Spleen (tissue), 11 donors: ENCODE results near the gene PNMA6E. TPM values are rescaled to one million over a fixed set of nuclear protein-coding genes. Genes with fewer than 3 reads are reported as not detected.
"Not testable (repeated sequence)": the region's sequence is repeated elsewhere in the genome, so short reads cannot be mapped to it uniquely, and the experiment has no call there.

ENCODE experiments used
- DNase-seq: peaks from one replicate; pipeline ENCODE4 v3.0.0-alpha.2; 2020
- H3K27ac ChIP-seq, 8 donors: fragments of 200-600 bp; sonication (generic) in 7 of 8; 1 replicate in 4 of 8; 2 replicates in 4 of 8; pipeline versions ENCODE4 v1.5.0 to v1.8.0; 2016 to 2021; ENCODE audit warnings: inconsistent platforms in 4 of 8, mild to moderate bottlenecking in 4 of 8, moderate library complexity in 1 of 8
- H3K27me3 ChIP-seq, 7 donors: fragments of 200-600 bp; sonication (generic) in 6 of 7; replicated peaks in 1 of 7; 1 replicate in 4 of 7; 2 replicates in 3 of 7; pipeline versions ENCODE4 v1.5.0 to v1.8.0; 2016 to 2021; ENCODE audit warnings: inconsistent platforms in 3 of 7, mild to moderate bottlenecking in 1 of 7
- H3K36me3 ChIP-seq, 6 donors: fragments of 200-600 bp; sonication (generic) in 5 of 6; 1 replicate in 4 of 6; 2 replicates in 2 of 6; pipeline versions ENCODE4 v1.5.0 to v1.8.0; 2016 to 2021; ENCODE audit warnings: inconsistent platforms in 2 of 6
- H3K4me1 ChIP-seq, 6 donors: fragments of 200-600 bp; sonication (generic) in 5 of 6; 1 replicate in 3 of 6; 2 replicates in 3 of 6; pipeline versions ENCODE4 v1.5.0 to v1.8.0; 2016 to 2021; ENCODE audit warnings: inconsistent platforms in 3 of 6
- H3K4me3 ChIP-seq, 8 donors: fragments of 200-600 bp; sonication (generic) in 7 of 8; 1 replicate in 4 of 8; 2 replicates in 4 of 8; pipeline versions ENCODE4 v1.5.0 to v1.8.0; 2016 to 2021; ENCODE audit warnings: inconsistent platforms in 4 of 8, mild to moderate bottlenecking in 4 of 8, moderate library complexity in 2 of 8
- H3K9me3 ChIP-seq, 8 donors: fragments of 200-600 bp; sonication (generic) in 7 of 8; 1 replicate in 4 of 8; 2 replicates in 4 of 8; pipeline versions ENCODE4 v1.5.0 to v1.8.0; 2016 to 2021; ENCODE audit warnings: inconsistent platforms in 4 of 8
- POLR2A ChIP-seq, 3 donors: fragments of 450-650 bp; IDR thresholded peaks; one replicate each; pipeline ENCODE4 v1.5.1; 2017; ENCODE audit warnings: antibody characterized with exemption in 3 of 3, mild to moderate bottlenecking in 1 of 3
- POLR2AphosphoS5 ChIP-seq, 3 donors: sonication (generic); formaldehyde crosslinking; IDR thresholded peaks; one replicate each; pipeline ENCODE4 v1.5.1; 2017; ENCODE audit warnings: antibody characterized with exemption in 3 of 3
- WGBS, 5 donors: extraction: QIAGEN DNeasy Blood & Tissue Kit in 3 of 5; methylation state at CpG; one replicate each; pipeline versions ENCODE4 v1.1.5 to v1.1.7; 2013 to 2018; 5-methylcytosine and 5-hydroxymethylcytosine counted together
- intact Hi-C: fragments of 100-400 bp; cut with DNase I; formaldehyde crosslinking; loops from one replicate; pipeline ENCODE4 v1.15.0; 2023; ENCODE audit warnings: low total_unique reads
- polyA plus RNA-seq, 3 donors: library from polyadenylated mRNA; stranded (reverse); fragments of 200-250 nt; gene quantifications; one replicate each; pipeline ENCODE4 v1.2.1, GENCODE V29; 2013
- total RNA-seq, 7 donors: library from RNA; depleted of rRNA in 3 of 7; stranded (reverse); fragments of >200 nt in 3 of 7; fragmentation: NEBNext Ultra II Directional in 4 of 7; extraction: Animal tissue kit (Norgen Biotek cat#: 25700) in 4 of 7; gene quantifications; one replicate each; pipeline versions ENCODE4 v1.1.0 to v1.2.1, GENCODE V29; 2016 to 2021
- TF ChIP-seq, protein P1 (sequence below), 11 experiments: fragments of 200-600 bp in 7 of 11; fragments of 450-650 bp in 4 of 11; sonication (generic) in 4 of 11; IDR thresholded peaks in 8 of 11; conservative IDR thresholded peaks in 3 of 11; 1 replicate in 7 of 11; 2 replicates in 4 of 11; pipeline versions ENCODE4 v1.4.0 to v1.8.0; 2016 to 2021; ENCODE audit warnings: antibody characterized with exemption in 11 of 11, inconsistent platforms in 4 of 11, mild to moderate bottlenecking in 1 of 11
- donor health status: healthy with polysubstance abuse.
- donor health status: DM: no; HTN: no; CAD: no; lungs with moderate emphysema.
- donor health status: DM: no; HTN: no; CAD: no.
- donor health status: Bipolar disorder and iron deficiency.
- donor health status: healthy.
- donor health status: DM: no; HTN: no; CAD: no.
- donor health status: DM: yes; HTN: yes; CAD: no.

The PNMA6E gene
- total and polyA plus RNA-seq, 10 donors = not detected

DNA sequence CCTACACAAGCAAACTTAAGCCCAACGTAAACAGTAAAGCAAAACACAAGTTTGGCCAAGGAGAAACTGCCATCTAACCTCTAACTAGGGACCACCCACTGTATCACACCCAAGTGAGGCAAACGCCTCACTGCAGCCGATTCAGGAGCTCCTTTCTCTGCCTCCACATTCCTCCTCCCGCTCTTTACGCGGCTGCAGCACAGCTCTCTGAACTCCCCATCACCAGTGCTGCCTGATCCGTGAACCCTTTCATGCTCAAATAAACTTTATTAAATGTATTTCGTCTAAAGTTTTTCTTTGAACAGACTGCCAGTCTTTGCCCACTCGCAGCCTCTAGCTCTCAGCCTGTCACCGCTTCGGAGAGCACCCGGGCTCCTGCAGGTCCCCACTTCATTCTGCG, 6.5 kb downstream of the PNMA6E start:
- DNase-seq = peak; percentile 45
- WGBS, 5 donors = 71 to 85% (median 78%) methylated on average over 13 of the region's 13 CpGs
- Histone ChIP-seq H3K9me3 (no peaks in the 10 kb centered on the region), H3K36me3 (no peaks in the 10 kb centered on the region), H3K4me1 (no peaks in the 10 kb centered on the region), H3K27ac (no peak overlapping the region), H3K27me3 (peaks cover 0 to 17% (median 0%) of the 10 kb centered on the region in 7 donors), H3K4me3 (no peak overlapping the region)
- no peak for TF ChIP-seq POLR2AphosphoS5 (IDR thresholded peaks at IDR 0.05)
- TF ChIP-seq, protein P1, sequence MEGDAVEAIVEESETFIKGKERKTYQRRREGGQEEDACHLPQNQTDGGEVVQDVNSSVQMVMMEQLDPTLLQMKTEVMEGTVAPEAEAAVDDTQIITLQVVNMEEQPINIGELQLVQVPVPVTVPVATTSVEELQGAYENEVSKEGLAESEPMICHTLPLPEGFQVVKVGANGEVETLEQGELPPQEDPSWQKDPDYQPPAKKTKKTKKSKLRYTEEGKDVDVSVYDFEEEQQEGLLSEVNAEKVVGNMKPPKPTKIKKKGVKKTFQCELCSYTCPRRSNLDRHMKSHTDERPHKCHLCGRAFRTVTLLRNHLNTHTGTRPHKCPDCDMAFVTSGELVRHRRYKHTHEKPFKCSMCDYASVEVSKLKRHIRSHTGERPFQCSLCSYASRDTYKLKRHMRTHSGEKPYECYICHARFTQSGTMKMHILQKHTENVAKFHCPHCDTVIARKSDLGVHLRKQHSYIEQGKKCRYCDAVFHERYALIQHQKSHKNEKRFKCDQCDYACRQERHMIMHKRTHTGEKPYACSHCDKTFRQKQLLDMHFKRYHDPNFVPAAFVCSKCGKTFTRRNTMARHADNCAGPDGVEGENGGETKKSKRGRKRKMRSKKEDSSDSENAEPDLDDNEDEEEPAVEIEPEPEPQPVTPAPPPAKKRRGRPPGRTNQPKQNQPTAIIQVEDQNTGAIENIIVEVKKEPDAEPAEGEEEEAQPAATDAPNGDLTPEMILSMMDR (IDR thresholded peaks at IDR 0.05 in 8 of 11, conservative IDR thresholded peaks at IDR 0.05 in 3 of 11) = no peak
- TF ChIP-seq POLR2A (IDR thresholded peaks at IDR 0.05) = no peak
- intact Hi-C loops = no loop called here

DNA sequence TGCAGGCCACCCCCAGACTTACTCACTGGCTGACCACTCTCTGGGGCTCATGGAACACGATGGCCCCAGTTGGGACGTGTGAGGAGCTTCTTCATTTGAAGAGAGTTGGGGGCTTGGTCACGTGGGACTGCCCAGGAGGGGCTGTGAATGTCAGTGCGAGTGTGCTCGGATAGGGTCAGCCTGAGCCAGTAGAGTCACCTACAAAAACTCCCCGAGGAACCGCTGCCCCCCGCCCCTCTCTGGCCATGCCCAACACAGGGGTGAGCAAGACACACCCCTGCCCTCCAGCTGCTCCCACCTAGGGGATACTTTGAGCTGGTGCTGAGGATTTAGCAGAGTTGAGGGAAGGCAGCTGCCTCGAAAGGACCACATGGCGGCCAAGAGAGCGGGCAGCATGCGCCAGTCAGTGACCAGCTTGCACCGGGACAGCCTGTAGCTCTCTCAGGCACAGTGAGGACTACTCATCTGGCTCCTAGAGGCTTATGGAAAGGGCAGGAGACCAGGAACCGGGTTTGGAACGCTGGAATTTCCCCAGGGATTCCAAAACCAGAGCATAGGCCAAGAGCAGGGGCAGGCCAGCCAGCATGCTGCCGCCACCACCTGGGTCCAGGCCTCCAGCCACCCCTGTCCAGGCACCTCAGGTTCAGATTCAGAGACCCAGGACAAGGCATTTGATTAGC, 8.4 kb downstream of the PNMA6E start:
- peak; percentile 62 for DNase-seq
- 80 to 97% (median 90%) methylated on average over 1 to 16 of the region's 16 CpGs for WGBS, 5 donors
- H3K9me3 ChIP-seq = no peaks in the 10 kb centered on the region
- H3K27ac ChIP-seq = no peak overlapping the region
- no peak overlapping the region for H3K4me3 ChIP-seq
- no peaks in the 10 kb centered on the region for H3K4me1 ChIP-seq
- intact Hi-C loops = no loop called here
- no peak for TF ChIP-seq POLR2A (IDR thresholded peaks at IDR 0.05)
- TF ChIP-seq POLR2AphosphoS5 (IDR thresholded peaks at IDR 0.05) = no peak
- H3K36me3 ChIP-seq = no peaks in the 10 kb centered on the region
- H3K27me3 ChIP-seq = peaks cover 0 to 13% (median 0%) of the 10 kb centered on the region in 7 donors

- WGBS, 5 donors = 91 to 100% (median 95%) methylated on average over 6 of the region's 6 CpGs
- H3K4me3 ChIP-seq, H3K36me3 ChIP-seq, H3K9me3 ChIP-seq, H3K27me3 ChIP-seq, H3K27ac ChIP-seq, intact Hi-C loops, DNase-seq, H3K4me1 ChIP-seq: not testable (repeated sequence)
Measured at GRCh38 chrX:153389460-153389768, 11.7 kb downstream of the PNMA6E start.

- no peaks in the 10 kb centered on the region for H3K36me3 ChIP-seq
- TF ChIP-seq POLR2AphosphoS5 (IDR thresholded peaks at IDR 0.05) (no peak), POLR2A (IDR thresholded peaks at IDR 0.05) (no peak)
- TF ChIP-seq, protein P1 (IDR thresholded peaks at IDR 0.05 in 8 of 11, conservative IDR thresholded peaks at IDR 0.05 in 3 of 11) = no peak
- intact Hi-C loops = no loop called here
- no peaks in the 10 kb centered on the region for H3K9me3 ChIP-seq
- 82 to 100% (median 87%) methylated on average over 5 to 14 of the region's 14 CpGs for WGBS, 5 donors
- no peaks in the 10 kb centered on the region for H3K4me1 ChIP-seq
- no peak overlapping the region for H3K27ac ChIP-seq
- DNase-seq = peak; percentile 35
- no peaks in the 10 kb centered on the region for H3K27me3 ChIP-seq
- no peak overlapping the region for H3K4me3 ChIP-seq
Measured at GRCh38 chrX:153388722-153389459, 12.3 kb downstream of the PNMA6E start.

DNA sequence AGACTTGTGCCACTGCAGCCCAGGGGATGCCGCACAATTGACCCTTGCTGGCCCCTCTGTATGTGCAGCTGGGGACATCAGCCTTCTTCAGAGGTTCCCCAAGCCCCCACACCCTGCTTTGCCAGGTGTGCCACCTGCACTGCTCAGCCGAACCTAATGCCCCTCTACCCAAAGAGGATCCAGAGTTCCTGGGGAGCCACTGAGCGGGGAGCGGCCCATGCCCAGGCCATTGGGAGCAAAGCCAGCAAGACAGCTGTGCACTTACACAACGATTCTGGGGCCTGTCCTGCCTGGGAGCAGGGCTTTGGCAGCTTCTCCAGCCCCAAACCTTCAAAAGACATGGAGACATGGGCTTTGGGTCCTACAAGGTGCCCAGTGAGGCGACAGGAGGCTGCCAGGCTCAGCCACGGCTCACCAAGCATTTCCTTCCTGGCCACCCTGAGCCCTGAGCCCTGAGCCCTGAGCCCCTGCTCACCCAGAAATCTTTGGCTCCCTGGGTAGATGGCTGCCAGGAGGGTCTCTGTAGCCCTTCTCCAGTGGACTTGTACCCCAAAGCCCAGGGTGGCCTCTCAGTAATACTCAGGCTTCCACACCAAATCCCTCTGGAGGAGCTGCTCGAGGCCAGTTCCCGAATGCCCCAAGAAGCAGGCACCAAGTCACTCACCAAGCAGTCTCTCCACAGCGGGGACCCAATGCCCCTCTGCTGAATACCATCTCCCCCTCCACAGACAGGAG, 13.0 kb downstream of the PNMA6E start:
- H3K27me3 ChIP-seq = no peaks in the 10 kb centered on the region
- TF ChIP-seq, protein P1 (IDR thresholded peaks at IDR 0.05 in 8 of 11, conservative IDR thresholded peaks at IDR 0.05 in 3 of 11) = no peak
- TF ChIP-seq POLR2A (IDR thresholded peaks at IDR 0.05) (no peak), POLR2AphosphoS5 (IDR thresholded peaks at IDR 0.05) (no peak)
- H3K4me1 ChIP-seq = no peaks in the 10 kb centered on the region
- H3K9me3 ChIP-seq = no peaks in the 10 kb centered on the region
- peak; percentile 63 for DNase-seq
- intact Hi-C loops = no loop called here
- no peak overlapping the region for H3K4me3 ChIP-seq
- 77 to 95% (median 81%) methylated on average over 4 to 10 of the region's 10 CpGs for WGBS, 5 donors
- H3K36me3 ChIP-seq = no peaks in the 10 kb centered on the region
- no peak overlapping the region for H3K27ac ChIP-seq
